ENCODE results near the gene THAP7.

THAP7 gene

GRCh38 chr22:20986365-20986764, 15.6 kb downstream of the THAP7 start:
- TF ChIP-seq TAF1 (IDR thresholded peaks at IDR 0.05; ENCODE audit: borderline replicate concordance, insufficient read depth, low read length) (no peak), POLR2AphosphoS5 (IDR thresholded peaks at IDR 0.05; ENCODE audit: low read depth, low read length) (no peak), FOXP2 (optimal IDR thresholded peaks at IDR 0.05; ENCODE audit: borderline replicate concordance, extremely low read depth, extremely low read length, insufficient read depth) (no peak), SIN3A (IDR thresholded peaks at IDR 0.05; ENCODE audit: borderline replicate concordance, insufficient read depth, low read length) (no peak), REST (IDR thresholded peaks at IDR 0.05; ENCODE audit: insufficient read depth in 1 of 2, low read depth in 2 of 2, low read length in 2 of 2) (no peak)

GRCh38 chr22:20985720-20986119, 16.2 kb downstream of the THAP7 start:
- TF ChIP-seq TAF1 (IDR thresholded peaks at IDR 0.05; ENCODE audit: borderline replicate concordance, insufficient read depth, low read length) (no peak), FOXP2 (optimal IDR thresholded peaks at IDR 0.05; ENCODE audit: borderline replicate concordance, extremely low read depth, extremely low read length, insufficient read depth) (no peak), REST (IDR thresholded peaks at IDR 0.05; ENCODE audit: insufficient read depth in 1 of 2, low read depth in 2 of 2, low read length in 2 of 2) (no peak), POLR2AphosphoS5 (IDR thresholded peaks at IDR 0.05; ENCODE audit: low read depth, low read length) (no peak), SIN3A (IDR thresholded peaks at IDR 0.05; ENCODE audit: borderline replicate concordance, insufficient read depth, low read length) (no peak)

DNA sequence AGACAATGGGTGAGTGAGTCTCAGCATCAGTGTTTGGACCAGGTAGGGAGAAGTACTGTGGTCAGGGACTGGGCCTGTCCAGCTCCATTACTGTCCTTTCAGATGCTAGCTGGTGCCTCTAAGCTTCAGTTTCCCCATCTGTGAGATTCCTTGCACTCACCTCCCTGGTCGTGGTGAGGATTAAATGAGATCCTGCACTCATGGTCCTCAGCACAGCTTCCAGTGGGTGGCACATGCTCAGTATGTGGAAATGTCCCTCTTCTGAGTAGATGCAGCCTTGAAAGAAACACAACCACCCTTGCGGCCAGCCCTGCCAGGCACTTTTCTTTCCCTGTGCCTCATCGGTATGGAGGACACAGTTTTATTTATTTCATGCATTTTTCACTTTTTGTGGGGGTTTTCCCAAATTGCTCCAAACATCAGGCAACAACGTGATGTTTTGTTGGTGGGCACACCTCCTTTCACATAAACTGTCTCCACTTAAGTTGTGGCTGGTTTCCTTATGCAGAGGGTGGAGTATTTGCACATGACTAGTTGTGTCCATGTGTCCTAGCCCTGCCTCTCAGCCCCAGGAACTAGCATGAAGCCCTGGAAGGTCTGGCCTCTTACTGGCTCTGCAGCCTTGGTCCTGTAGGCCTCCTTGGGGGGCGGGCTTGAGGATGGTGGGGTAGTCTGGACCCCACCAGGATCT, 18.7 kb downstream of the THAP7 start:
- TF ChIP-seq TAF1 (IDR thresholded peaks at IDR 0.05; ENCODE audit: borderline replicate concordance, insufficient read depth, low read length), result no peak
- no peak for TF ChIP-seq FOXP2 (optimal IDR thresholded peaks at IDR 0.05; ENCODE audit: borderline replicate concordance, extremely low read depth, extremely low read length, insufficient read depth)
- TF ChIP-seq POLR2AphosphoS5 (IDR thresholded peaks at IDR 0.05; ENCODE audit: low read depth, low read length), result no peak
- TF ChIP-seq SIN3A (IDR thresholded peaks at IDR 0.05; ENCODE audit: borderline replicate concordance, insufficient read depth, low read length), result no peak
- TF ChIP-seq REST (IDR thresholded peaks at IDR 0.05; ENCODE audit: insufficient read depth in 1 of 2, low read depth in 2 of 2, low read length in 2 of 2), result no peak

DNA sequence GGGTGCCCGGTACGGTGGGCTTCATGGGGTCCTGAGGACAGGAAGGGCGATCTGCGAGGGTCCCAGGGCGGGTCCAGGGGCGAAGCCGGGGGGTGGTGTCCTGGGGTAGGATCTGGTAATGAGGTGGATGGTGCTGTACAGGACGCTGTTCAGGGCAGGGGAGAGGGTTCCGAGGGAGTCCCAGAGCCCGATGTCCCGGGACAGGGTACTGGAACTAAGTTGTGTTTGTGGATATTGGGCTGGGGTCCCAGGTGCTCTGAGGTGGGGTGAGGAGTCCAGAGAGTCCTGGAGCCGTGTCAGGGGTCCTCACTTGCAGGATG, 19.4 kb downstream of the THAP7 start:
- TF ChIP-seq TAF1 (IDR thresholded peaks at IDR 0.05; ENCODE audit: borderline replicate concordance, insufficient read depth, low read length) (no peak), FOXP2 (optimal IDR thresholded peaks at IDR 0.05; ENCODE audit: borderline replicate concordance, extremely low read depth, extremely low read length, insufficient read depth) (no peak), POLR2AphosphoS5 (IDR thresholded peaks at IDR 0.05; ENCODE audit: low read depth, low read length) (no peak), SIN3A (IDR thresholded peaks at IDR 0.05; ENCODE audit: borderline replicate concordance, insufficient read depth, low read length) (no peak), REST (IDR thresholded peaks at IDR 0.05; ENCODE audit: insufficient read depth in 1 of 2, low read depth in 2 of 2, low read length in 2 of 2) (no peak)

All from PFSK-1 (cell line).